HG02571 (cell line): Measurements from ENCODE around the gene KIN.
"Not testable (repeated sequence)": the region's sequence is repeated elsewhere in the genome, so short reads cannot be mapped to it uniquely, and the experiment has no call there.

Source experiments
- ATAC-seq: cut with Tn5 transposase; IDR thresholded peaks from one replicate; pipeline ENCODE4 v1.9.1; 2021; ENCODE audit warnings: mild to moderate bottlenecking, moderate library complexity; ENCODE audit not compliant: unreplicated experiment

Gene KIN

GRCh38 chr10:7795605-7796004 lies 7.8 kb upstream of the KIN start:
- ATAC-seq = no peak

- ATAC-seq = no peak
Measured at GRCh38 chr10:7794251-7795026, 6.6 kb upstream of the KIN start.

GRCh38 chr10:7792541-7792940 lies 4.7 kb upstream of the KIN start:
- no peak for ATAC-seq

- ATAC-seq = no peak
Measured at GRCh38 chr10:7789390-7789789, 1.6 kb upstream of the KIN start.

DNA sequence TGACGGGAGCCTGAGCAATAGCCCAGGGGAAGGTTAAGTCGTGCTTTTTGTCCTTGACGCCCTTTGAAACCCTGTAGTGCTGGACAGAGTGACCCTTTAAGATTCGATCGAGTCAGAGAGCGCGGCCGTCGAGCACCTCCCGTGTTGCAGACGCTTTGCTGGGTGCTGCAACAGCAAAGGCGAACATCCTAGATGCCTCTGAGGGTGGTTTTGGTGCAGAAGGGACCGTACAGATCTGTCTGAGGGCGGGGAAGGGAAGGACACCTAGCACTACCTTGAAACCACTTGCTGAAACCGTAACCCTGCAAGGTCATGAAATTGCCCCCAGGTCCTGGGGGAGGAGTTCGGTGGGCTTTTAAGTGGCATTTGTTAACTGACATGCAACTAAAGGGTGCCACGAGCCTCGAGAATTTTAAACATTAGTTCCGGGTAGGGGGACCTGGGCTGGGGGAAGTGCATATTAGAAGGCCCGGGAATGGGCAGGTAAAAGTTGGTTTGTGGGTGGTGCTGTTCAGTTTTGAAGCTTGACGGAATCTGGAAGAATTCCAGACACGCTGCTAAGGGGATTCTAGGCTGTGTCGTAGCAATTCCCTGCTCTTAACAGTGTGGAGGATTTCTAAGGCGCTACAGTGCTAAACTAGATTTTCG lies 970 bp upstream of the KIN start:
- peak; percentile 8 for ATAC-seq

GRCh38 chr10:7787150-7787856 lies 490 bp downstream of the KIN start:
- peak; percentile 7 for ATAC-seq

GRCh38 chr10:7786430-7786829 lies 1.4 kb downstream of the KIN start:
- ATAC-seq = no peak

- not testable (repeated sequence) for ATAC-seq
Measured at GRCh38 chr10:7782194-7782593, 5.6 kb downstream of the KIN start.

DNA sequence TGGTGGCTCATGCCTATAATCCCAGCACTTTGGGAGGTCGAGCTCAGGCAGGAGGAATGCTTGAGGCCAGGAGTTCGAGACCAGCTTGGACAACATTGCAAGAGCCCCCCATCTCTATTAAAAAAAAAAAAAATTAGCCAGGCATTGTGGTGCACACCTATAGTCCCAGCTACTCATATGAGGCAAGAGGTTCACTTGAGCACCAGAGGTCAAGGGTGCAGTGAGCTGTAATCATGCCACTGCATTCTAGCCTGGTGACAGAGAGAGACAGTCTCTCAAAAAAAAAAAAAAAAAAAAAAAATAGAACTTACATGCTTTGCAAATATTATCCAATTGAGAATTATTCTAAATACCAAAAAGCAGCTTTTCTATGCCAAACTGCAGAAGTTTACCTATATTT lies 11.0 kb downstream of the KIN start:
- no peak for ATAC-seq

DNA sequence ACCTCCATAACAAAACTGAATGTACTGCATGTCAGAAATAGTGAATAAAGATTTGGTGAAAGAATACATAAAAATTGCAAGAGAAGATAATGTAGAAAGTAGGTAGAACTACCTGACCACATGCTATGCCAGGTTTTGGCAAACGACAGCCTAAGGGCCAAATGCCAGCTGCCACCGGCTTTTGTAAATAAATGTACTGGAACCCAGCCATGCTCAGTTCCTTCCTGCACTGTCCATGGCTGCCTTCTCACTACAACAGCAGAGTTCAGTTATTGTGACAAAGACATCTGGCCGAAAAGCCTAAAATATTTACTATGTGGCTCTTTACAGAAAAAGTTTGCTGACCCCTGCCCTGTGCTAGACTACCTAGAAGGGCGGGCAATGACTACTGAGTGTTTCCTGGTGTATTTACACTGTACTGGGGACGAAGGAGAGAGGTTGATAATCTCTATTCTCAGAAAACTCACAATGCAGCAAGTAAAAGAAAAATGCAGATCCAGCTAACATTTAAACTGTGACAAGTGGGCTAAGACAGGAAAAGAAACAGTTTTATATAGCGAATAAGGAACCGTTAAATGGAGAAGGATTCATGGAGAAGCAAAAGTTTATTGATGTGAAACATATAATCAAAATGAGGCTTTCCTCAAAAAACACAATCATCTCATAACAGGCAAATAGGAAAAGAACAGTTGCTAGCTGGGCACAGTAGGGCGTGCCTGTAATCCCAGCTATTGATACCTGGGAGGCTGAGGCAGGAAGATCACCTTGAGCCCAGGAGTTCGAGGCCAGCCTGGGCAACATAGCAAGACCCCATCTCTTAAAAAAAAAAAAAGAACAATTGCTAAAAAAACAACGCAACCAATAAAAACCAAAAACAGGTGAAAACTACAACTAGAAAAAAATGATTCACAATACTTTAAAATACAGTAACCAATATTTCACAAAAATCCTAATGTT lies 13.7 kb downstream of the KIN start:
- no peak for ATAC-seq

GRCh38 chr10:7768417-7768816 lies 19.4 kb downstream of the KIN start:
- ATAC-seq = no peak

DNA sequence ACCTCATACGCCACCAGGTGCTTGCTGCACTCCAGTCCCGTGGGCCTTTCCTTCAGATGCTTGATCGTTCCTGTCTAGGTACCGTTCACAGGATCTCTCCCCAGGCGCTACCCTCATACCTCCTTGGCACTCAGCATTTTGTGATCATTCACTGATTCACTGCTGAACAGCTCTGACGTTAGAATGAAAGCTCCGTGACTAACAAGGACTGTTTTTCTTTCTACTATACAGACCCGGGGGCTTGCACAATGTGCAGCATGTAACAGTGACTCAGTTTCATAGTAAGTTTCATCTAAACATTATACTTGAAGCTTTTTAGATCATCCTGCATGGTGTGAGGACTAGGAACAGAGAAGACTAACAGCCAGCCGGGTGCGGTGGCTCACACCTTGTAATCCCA lies 20.6 kb downstream of the KIN start:
- no peak for ATAC-seq

DNA sequence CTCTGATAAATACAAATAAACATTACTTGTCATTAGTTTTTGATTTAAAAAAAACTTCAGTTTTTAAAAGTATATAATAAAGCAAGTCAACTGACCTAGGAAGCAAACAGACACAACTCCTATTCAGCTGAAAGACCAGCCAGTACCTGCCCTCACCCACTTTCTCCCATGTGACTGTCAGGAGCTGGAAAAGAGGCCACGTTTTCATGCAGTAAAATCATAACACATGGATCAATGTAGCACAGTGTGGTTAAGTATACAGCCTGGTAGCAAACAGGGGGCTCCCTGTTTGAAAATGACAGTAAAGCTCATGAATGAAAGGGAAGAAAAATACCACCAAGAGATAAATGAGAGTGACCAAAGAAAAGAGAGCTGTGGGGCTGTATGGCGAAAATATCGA lies 21.6 kb downstream of the KIN start:
- no peak for ATAC-seq

- no peak for ATAC-seq
Measured at GRCh38 chr10:7763929-7764328, 23.9 kb downstream of the KIN start.

DNA sequence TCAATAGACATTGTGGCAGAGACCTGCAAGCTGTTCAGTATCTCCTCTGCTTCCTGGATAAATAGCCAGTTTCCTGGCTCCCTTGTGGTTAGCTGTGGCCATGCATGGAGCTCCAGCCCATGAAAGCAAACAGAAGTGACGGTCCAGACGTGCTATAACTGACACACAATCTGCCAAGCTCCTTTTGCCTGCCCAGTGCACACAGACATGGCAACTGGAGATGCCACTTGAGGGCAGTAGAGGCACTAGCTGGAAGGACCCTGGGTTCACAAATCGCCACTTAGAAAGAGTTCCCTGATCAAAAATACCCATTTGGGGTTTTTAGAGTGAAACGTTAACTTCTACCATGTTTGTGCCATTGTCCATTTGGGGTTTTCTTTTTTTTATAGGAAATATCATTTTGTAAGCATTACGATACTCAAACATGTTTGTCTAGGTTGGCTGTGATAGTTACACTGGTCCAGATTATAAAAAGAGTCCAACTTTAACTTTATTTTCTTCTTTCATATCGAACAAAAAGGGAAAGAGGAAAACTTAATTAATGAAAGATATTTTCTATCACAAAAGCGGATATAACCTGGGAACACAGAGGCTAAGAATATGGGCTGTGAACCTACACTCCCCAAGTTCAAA lies 31.3 kb downstream of the KIN start:
- no peak for ATAC-seq

DNA sequence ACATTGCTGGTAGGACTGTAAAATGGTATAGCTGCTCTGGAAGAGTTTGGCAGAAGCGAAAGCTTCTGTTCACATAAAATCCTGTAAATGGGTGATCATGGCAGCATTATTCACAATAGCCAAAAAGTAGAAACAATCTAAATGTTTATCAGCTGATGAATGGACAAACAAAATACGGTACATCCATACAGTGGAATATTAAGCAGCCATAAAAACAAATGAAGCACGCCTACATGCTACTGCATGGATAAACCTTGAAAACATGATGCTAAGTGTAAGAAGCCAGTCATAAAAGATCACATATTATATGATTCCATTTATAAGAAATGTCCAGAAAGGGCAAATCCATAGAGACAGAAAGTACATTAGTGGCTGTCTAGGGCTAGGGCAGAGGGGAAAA lies 32.7 kb downstream of the KIN start:
- no peak for ATAC-seq

GRCh38 chr10:7752251-7752650 lies 35.5 kb downstream of the KIN start:
- no peak for ATAC-seq

DNA sequence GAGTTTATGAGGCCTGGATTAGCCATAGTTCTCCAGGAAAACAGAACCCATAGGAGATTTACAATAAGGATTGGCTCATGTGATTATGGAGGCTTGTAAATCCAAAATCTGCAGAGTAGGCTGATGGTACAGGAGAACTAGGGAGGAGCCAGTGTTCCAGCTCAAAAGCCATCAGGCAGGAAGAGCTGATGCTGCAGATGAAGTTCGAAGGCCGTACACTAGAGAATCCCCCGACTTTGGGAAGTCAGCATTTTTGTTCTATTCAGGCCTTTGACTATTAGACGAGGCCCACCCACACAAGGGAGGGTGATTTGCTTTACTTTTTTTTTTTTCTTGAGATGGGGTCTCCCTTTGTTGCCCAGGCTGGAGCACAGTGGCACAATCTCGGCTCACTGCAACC lies 37.6 kb downstream of the KIN start:
- no peak for ATAC-seq

GRCh38 chr10:7748637-7749036 lies 39.2 kb downstream of the KIN start:
- ATAC-seq = not testable (repeated sequence)

DNA sequence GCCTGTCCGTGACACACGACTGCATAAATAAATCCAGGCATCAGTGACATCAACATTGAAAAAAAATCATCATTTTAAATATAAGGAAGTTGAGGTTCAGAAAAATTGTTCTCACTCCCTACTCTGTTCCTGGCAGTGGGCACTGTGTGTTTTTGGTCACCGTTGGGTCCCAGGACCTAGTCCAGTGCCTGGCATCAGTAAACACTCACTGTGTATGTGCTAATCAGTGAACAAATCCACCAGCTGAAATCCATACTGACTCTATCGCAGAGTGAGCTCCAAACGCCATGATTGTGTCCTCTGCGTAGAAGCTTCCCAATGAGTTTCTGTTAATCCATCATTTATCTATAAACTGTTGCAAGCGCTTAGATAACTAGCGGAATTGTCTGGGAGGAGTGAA lies 43.5 kb downstream of the KIN start:
- ATAC-seq = no peak
